HG03565 (cell line): ENCODE measurements around the gene HDAC4.

ENCODE experiments used
- ATAC-seq: cut with Tn5 transposase; IDR thresholded peaks from one replicate; pipeline ENCODE4 v1.9.1; 2021; ENCODE audit warnings: mild to moderate bottlenecking, moderate library complexity; ENCODE audit not compliant: unreplicated experiment

The HDAC4 gene

DNA sequence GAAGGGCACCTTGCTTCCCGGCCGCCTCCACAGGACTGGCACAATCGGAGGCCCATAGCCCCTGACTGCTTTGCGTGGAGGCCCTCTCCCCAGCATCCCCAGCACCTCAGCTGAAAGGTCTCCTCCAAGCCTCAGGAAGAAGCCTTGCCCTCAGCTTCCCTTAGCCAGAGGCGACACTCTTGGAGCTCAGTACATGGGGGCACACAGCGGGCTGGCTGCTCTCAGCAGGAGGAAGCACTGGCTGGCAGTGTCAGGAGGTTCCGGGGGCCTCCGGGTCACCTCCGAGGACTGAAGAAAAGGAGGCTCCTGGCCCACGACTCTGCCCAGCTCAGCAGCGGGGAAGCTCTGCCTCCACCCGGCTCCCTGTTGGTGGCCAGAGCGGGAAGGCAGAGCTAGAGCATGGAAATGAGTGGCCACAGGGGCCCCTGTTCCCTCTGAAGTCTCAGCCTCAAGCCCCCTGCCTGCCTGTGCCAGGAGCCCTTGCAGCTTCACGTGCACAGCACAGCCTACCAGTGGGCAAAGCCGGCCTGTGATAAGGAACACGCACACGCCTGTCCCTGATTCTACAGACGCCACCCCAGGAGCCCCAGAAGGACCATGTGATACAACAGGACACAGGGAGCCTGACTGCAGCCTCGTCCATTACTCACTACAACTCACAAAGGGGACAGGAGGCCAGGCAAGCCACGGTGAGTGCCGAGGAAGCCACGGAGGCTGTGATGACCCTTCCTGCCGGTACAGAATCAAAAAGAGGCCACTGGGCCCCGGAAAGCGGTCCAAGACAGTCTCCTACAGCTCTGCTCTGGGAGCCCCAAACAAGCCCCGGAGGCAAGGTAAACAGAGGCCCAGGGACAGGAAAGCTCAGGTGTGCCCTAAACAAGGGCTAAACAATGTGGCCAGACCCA lies 15.5 kb downstream of the HDAC4 start:
- no peak for ATAC-seq

DNA sequence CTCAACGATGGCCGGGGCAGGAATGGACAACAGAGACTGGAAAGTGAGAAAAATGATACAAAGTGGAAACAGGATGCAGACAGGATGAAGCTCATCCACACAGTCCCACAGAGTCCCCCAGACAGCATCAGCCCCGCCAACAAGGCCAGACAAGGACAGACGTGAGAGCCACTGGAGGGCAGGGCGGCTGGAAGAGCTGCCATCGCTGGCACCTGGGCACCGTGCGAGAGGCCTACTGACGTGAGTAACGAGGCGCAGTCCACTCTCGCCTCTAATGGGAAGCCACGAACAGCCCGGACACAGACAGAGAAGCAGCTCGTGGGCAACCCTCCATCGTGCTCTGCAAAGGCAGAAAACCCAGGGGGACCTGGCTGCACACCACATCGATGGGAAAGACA lies 17.1 kb downstream of the HDAC4 start:
- no peak for ATAC-seq

DNA sequence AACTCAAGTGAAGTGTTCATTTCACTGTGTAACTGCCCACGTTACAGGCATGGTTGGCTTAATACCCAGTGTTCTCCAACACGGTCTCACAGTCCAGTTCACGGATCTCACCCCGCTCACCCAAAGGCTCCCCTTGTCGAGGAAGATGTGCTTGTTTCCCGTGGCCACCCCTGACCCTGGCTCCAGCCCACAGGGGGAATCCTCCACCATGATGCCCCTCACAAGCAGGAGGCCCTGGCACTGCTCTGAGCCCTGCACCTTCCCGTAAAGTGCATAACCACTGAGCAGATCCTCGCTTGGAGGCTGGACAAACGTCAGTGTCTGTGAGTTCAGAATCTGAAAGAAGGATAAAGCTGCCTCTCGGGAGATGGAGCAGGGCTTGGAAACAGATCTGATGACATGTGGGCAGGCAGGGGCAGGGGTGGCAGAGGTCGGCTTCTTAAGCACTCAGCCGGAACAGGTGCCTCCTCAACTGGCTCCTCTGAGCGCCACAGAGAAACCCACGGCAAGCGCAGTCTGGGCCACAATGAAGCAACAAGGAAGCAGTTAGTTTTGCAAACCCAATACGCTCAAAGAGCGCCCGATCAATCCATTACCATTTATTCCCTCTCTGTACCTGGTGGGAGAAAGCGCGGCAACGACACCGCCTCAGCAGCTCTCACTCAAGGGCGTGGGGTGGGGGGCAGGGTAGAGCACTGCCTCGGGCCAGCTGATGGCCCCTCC lies 17.6 kb downstream of the HDAC4 start:
- no peak for ATAC-seq

DNA sequence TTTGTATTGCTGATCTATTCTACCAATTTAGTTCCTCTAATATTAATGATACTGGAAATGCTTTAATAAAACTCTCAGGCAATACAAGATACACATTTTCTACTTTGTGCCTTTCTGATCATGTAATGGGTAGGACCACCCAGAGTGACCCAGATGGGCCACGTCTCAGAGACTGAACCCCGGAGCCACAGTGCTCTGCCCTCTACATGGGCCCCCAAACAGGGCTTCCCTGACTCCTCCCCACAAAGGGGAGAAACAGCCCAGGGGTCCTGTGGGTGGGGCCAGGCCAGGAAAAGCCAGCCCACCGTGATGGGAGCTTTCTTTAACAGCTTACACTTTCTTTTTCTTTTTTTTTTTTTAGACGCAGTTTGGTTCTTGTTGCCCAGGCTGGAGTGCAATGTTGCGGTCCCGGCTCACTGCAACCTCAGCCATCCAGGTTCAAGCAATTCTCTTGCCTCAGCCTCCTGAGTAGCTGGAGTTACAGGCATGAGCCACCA lies 18.4 kb downstream of the HDAC4 start:
- no peak for ATAC-seq

DNA sequence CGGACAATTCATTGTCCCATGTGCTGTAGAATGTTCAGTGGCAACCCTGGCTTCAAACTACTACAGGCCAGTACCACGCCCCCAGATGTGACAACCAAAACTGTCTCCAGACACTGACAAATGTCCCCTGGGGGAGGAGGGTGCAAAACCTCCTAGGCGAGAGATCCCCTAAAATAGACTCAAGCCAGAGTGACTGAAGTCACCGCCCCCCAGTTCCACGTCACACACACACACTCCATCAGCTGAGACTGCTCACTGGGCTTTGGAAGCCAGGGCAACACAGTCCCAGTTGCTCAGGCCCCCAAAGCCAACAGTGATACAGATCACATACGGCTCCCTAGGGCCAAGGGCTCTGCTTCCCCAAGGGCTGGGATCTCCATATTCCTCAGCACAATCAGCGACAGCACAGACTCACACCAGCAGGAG lies 19.1 kb downstream of the HDAC4 start:
- ATAC-seq = peak; percentile 58

DNA sequence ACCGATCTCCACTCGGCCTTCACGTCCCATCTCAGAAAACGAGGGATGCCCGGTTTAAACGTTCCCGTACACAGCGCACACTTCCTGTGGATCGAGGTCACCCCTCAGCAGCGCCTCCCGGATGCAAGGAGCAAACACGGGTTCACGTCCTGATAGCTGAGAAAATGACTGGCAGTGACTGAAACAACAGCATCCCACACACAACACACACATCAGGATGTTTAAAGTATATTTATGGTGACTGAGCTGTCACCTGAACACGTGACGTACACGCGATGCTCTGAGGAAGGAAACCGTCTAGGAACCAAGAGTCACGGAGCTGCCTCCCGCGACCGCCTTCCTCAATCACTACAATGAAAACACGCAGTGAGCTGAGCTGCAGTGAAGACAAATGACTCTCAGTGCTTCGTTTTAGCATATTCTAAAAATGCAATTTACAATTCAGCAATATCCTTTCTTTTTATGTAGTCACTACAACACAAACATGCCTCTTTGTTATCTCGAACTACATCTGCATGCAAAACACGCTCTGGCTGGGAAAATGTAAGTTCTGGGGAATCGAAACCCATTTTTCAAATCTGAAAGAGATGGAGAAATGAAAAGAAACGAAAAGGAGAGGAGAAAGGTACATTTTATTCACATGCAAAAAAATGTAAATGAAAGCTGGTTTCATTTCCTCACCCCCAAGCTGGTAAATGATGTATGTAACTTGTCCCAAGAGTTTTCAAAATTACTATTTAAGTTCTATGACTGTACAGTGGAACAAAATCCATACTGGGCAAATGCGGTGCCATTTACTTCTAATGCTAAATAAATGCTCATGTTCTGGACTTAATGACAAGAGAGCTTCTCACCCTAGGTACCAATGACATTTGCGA lies 19.8 kb downstream of the HDAC4 start:
- peak; percentile 40 for ATAC-seq

DNA sequence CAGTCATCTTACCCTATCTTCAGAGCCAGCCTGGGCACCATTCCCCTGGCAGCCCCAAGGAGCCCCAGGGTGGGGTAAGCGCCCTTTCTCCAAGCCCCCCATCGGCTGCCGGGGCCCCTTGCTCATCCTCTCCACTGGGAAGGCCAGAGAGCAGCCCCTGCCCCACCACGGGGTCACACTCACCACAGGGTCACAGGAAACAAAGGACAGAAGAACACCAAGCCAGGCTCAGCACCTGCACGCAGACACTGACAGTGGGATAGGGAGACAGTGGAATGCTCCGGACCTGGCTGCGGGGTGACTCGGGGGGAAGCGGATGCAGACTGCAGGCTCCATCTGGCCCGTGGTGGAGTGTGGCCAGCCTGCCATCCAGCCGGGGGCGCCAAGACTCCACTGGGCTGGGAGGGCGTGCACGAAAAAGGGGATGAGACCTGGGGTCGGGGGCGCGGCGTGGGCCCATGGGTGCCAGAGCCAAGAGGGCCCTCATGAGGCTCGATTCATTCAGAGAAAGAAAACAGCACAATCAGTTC lies 21.1 kb downstream of the HDAC4 start:
- ATAC-seq = no peak

DNA sequence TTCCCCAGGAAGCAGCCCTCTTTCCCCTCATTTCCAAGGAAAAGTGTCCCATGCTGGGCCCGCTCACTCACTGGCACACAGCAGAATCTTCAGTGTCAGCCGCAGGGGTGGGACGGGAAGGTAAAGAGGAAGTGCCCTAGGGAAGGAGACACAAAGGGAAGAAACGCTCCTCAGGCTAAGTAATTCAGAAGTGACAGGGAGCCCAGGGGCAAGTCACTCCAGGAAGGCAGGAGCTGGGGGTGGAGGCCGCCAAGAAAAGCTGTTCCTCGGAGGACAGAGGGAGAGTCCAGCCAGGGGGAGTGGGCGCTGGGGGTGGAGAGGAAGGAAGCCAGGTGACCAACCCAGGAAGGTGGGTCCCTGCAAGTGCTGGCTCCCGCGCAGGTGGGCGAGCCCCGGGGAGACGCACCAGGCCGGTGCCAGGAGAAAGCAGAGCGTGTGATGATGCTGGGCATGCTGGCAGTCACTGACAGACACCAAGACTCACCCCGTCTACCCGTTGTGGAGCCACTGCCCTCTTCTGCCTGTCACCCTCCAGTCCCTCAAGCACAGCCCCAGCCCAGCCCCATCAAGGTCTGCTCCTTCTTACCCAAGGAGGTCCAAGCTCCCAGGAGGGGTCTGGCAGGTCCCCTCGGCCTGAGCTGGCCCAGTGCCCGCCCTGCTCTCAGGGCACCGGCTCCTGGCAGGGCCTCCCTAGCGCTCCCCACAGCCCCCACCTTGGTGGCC lies 21.7 kb downstream of the HDAC4 start:
- no peak for ATAC-seq

DNA sequence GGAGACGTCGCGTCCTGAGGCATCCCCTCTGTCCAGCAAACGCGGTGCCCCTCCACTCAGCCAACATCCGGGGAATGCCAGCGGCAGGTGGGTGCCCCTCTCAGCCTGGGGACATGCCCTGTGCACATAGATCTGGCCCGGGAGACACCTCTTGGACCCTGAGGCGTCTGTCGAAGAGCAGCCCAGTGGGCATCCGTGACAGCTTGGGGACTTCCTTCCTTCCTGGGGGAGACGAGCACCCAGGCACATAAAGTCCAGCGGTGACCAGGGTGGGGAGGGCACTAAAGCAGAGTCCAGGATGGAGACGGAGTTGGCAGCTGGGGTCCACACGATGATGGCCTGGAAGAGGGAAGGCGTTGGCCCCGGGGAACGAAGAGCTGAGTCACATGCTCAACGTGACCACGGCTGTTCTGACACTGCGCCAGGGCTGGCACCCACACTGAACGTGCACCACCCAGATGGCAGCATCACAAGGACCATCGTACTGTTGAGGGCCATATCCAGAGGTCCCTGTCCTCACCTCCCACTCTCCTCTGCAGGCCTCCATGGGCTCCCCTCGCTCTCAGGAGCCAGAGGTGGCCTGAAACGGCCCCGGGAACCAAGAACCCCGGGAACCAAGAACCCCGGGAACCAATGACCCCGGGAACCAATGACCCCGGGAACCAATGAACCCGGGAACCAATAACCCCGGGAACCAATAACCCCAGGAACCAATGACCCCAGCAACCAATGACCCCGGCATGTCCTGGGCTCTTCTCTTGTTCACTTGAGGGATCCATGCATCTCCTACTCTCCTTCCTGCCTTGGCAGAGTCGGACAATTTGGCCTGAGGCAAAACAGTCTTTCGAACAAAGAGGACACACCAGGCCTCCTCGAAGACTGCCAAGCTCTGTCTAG lies 22.6 kb downstream of the HDAC4 start:
- ATAC-seq = no peak

DNA sequence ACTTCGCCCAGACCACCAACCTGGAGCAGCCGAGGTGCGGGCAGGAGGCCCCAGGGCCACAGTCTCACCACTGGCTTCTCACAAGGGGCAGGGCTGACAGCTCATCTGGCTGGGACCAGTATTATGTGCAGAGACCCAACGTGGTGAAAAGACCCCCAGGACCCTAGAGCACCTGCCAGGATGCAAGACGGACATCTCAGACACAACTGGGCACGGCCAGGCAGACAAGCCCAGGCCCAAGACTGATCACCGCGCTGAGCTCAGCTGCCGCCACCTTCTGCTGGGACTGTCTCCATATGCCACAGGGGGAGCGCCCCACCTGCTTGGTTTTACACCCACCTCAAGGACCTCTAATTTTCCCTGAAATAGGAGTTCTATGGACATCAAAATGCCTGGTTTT lies 23.2 kb downstream of the HDAC4 start:
- no peak for ATAC-seq

DNA sequence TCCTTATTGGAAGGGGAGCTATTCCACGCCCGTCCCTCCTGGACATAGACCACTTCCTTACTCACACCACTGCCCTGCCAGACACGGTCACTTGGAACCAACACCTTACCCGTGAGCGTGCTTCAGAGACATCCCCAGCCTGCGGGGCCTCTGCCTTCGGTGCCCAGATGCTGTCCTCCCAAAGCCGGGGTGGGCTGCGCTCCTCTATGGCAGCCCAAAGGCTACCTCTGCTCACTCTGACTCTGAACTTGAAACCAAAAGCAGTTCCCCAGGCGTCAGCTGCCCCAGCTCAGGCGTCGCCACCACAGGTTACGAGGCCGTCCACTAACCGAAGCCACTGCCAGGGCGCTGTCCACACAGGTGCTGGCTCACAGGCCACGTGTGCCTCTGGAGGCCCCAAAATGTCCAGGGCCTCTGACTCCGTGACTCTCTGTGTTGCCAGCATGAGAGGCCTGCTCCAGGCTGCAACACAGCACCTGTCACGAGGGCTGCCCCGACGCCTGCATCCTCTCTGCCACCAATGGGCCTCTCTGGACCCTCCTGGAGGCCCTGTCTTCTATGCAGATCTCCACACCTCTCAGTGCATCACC lies 23.8 kb downstream of the HDAC4 start:
- no peak for ATAC-seq

DNA sequence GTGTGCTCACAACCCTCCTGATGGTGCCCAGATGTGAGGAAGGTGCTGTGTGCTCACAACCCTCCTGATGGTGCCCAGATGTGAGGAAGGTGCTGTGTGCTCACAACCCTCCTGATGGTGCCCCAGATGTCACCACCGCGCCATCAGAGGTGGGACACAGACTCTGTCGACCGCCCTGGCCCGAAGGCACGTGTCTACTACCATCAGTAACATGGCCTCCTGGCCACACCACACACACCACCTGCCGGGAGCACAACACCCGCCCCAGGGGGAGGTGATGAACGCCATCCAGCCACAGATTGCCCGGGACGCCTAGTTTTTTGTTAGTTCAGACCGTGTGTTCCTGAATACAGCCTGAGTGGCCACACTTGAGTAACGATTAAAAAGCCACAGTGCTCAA lies 24.5 kb downstream of the HDAC4 start:
- no peak for ATAC-seq

DNA sequence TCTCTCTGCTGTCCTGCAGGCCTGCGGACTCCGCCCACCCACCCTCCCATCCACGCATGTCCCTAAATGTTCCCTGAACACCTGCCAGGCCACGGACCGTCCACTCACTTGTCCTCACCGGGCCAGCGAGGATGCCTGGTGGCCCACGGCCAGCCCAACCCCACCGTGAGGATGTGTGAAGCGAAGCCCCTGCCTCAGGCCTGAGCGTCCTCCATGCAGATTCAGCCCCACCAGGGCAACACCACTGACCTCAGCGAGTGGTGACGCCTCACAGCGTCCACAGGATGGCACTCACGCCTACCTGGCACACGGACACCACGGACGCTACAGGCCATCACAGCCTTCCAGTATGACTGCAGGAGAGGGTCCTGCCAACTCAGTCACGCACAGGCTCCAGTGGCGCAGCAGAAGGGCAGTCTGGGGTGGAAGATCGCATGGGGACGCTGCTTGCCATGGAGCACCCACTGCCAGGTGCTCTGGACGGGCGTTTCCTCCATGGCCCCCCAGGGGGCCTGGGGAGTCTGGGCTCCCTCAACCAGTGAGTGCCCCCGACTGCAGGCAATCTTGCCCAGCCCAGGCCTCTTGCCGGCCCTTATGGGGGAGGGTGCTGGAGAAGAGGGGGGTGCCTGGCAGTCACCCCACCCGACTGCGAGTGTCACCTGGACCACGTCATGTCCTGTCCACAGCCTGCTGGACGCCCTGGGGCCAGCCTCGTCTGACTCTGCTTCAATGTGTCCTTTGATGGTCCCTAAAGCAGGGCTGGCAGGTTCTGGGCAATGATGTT lies 25.4 kb downstream of the HDAC4 start:
- ATAC-seq = no peak

DNA sequence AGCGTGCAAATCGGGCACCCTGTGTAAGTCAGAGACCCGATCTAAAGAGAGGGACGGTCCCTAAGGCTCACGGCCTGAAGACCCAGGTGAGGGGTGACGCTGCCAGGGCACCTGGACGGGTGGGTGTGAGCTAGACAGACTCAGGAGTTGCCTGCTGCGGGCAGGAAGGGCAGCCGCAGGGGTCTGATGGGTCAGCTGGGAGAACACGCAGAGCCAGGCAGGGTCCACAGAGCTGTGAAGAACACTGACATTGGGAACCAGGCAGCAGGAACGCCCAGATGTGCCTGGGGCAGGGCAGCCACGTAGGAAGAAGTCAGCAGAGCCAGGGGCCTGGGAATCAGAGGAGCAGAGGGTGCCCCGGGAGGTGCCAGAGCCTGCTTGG lies 25.9 kb downstream of the HDAC4 start:
- ATAC-seq = no peak

DNA sequence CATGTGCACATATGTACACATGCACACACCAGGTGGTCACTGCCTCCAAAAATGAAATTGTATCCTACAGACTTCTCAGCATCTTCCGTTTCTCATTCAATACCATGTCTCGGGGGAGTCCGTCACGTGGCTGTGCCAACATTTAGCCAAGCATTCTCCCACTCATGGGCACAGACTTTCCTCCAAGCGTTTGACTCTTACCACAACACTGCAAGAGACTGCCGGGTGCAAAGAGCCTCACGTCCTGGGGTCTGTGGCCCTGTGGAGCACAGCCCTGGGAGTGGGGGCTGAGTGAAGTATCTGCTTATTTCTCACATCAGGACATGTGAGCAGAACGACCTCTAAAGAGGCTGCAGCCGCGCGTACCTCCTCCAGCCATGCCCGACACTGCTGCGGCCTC lies 28.0 kb downstream of the HDAC4 start:
- ATAC-seq = no peak

DNA sequence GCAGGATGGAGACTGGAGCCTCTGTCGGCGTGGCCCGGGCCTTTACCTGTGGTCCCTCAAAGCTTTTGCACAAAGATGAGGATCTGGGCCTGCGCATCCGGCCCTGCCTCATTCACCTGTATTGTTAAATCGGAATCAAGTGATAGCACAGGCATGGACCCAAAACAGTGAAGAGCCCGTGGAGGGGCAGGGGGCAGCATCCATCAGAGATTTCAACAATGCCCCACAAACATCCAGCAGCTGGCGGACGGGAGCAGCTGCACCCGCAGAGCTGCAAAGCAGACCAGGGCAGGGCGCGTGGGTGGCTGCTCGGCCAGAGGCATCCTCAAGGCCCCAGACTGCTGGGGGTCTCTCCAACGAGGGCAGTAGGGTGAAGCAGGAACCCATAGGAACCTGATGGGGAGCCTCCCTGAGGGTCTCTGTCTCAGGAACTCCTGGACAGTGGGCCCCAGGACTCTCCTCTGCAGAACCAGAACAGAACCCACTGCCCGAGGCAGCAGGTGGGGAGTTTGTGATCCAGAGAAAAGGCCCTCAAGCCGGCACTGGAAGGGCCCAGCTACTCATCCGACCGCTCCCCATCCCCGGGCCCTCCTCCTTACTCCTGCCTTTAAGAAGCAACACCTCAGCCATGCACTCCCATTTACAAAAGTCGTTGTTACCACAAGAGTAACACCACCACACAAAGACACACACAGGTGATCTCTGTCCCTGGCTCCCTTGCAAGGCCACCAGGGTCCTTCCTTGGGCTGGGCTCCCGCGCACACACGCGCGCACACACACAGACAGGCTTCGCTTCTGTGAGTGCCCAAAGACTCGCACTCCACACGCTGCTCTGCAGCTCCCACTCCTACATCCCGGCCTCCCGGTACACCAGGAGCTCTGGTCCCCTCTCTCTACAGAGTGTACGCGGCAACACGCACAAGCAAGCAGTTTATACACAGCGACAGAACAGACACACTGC lies 28.8 kb downstream of the HDAC4 start:
- ATAC-seq = no peak
